Endothelial cell of umbilical vein (primary cell): ENCODE results near the gene GMNC. TPM values are rescaled to one million over a fixed set of nuclear protein-coding genes. Genes with fewer than 3 reads are reported as not detected.

Experiments
- BruUV-seq: library from RNA; stranded (reverse); fragments of 400-500 nt; replicated peaks from 2 replicates; lab custom pipeline; 2021; lab: Mats Ljungman, UMichigan
- CTCF ChIA-PET: fragments of 300-600, 350-600 bp; sonication (Branson Sonifier 250); formaldehyde crosslinking; loops from one replicate; lab custom pipeline; 2021; ENCODE audit warnings: antibody characterized with exemption, inconsistent platforms; lab: Charles Lee
- POLR2A ChIA-PET: fragments of 300-600, 350-600 bp; sonication (Branson Sonifier 250); formaldehyde crosslinking; loops from one replicate; lab custom pipeline; 2021; ENCODE audit warnings: antibody characterized with exemption, inconsistent platforms; lab: Charles Lee
- DNase-seq: peaks from one replicate; pipeline ENCODE4 v3.0.0-alpha.2; 2011; ENCODE audit warnings: low read depth, low spot score
- FAIRE-seq: peaks from 2 replicates; lab custom pipeline; 2011; peaks lifted over from hg19 to GRCh38; lab: Jason Lieb, UNC
- H2AFZ ChIP-seq: 2 replicates; pipeline ENCODE4 v1.6.0; 2012; ENCODE audit warnings: low read depth, low read length, control low read depth, inconsistent platforms
- H3K27ac ChIP-seq: 2 replicates; pipeline ENCODE4 v1.5.1; 2011; ENCODE audit warnings: low read depth, mild to moderate bottlenecking, control low read depth, low read length, moderate library complexity; ENCODE audit not compliant: insufficient read depth
- H3K27me3 ChIP-seq, 2 experiments: 2 replicates each; pipeline versions ENCODE4 v1.6.0 to v1.6.1; 2011; ENCODE audit warnings: low read length in 2 of 2, mixed read lengths in 1 of 2; ENCODE audit not compliant: control insufficient read depth in 2 of 2, insufficient read depth in 2 of 2
- H3K36me3 ChIP-seq, 2 experiments: 2 replicates in 1 of 2; 3 replicates in 1 of 2; pipeline ENCODE4 v1.5.1; 2011; ENCODE audit warnings: low read length in 2 of 2, mild to moderate bottlenecking in 1 of 2, moderate library complexity in 1 of 2; ENCODE audit not compliant: control insufficient read depth in 2 of 2, insufficient read depth in 2 of 2; ENCODE audit errors: extremely low read depth in 1 of 2
- H3K4me1 ChIP-seq: 3 replicates; pipeline ENCODE4 v1.5.1; 2011; ENCODE audit warnings: mild to moderate bottlenecking, low read length; ENCODE audit not compliant: control insufficient read depth, insufficient read depth; ENCODE audit errors: extremely low read depth
- H3K4me2 ChIP-seq: 2 replicates; pipeline ENCODE4 v1.6.1; 2011; ENCODE audit warnings: low read length, control low read depth, mixed read lengths; ENCODE audit not compliant: insufficient read depth
- H3K4me3 ChIP-seq, 3 experiments: fragments of 200-600 bp in 1 of 3; sonication (generic), shearing (Covaris generic) in 1 of 3; replicated peaks in 1 of 3; 2 replicates each; pipeline ENCODE4 v1.5.1; 2011 to 2016; ENCODE audit warnings: control low read depth in 3 of 3, low read length in 3 of 3, mild to moderate bottlenecking in 2 of 3, inconsistent platforms in 1 of 3, low read depth in 1 of 3, moderate library complexity in 1 of 3; ENCODE audit not compliant: insufficient read depth in 1 of 3
- H3K79me2 ChIP-seq: 2 replicates; pipeline ENCODE4 v1.6.0; 2012; ENCODE audit warnings: low read length, inconsistent platforms; ENCODE audit not compliant: control insufficient read depth, insufficient read depth
- H3K9ac ChIP-seq: replicated peaks from 2 replicates; pipeline ENCODE3; 2011; ENCODE audit warnings: low read length, control low read depth; ENCODE audit not compliant: insufficient read depth; ENCODE audit errors: extremely low read depth
- H3K9me1 ChIP-seq: replicated peaks from 3 replicates; pipeline ENCODE4 v1.6.0; 2011; ENCODE audit warnings: mild to moderate bottlenecking, low read length; ENCODE audit not compliant: control insufficient read depth, insufficient read depth; ENCODE audit errors: extremely low read depth
- H3K9me3 ChIP-seq: replicated peaks from 2 replicates; pipeline ENCODE4 v1.5.1; 2012; ENCODE audit warnings: low read length, inconsistent platforms; ENCODE audit not compliant: control insufficient read depth, insufficient read depth
- H4K20me1 ChIP-seq: replicated peaks from 2 replicates; pipeline ENCODE3; 2011; ENCODE audit warnings: mild to moderate bottlenecking, low read length; ENCODE audit not compliant: control insufficient read depth, insufficient read depth; ENCODE audit errors: extremely low read depth
- CTCF ChIP-seq, 2 donors: IDR thresholded peaks; 1 replicate in 1 of 2; 2 replicates in 1 of 2; pipeline ENCODE4 v1.5.1; 2011; ENCODE audit warnings: low read length in 2 of 2, mild to moderate bottlenecking in 2 of 2, moderate library complexity in 2 of 2, control low read depth in 1 of 2, inconsistent platforms in 1 of 2, low read depth in 1 of 2; ENCODE audit not compliant: insufficient read depth in 1 of 2; ENCODE audit errors: extremely low read depth in 1 of 2
- EZH2 ChIP-seq: IDR thresholded peaks from 2 replicates; pipeline ENCODE4 v1.6.1; 2012; ENCODE audit warnings: borderline replicate concordance, low read depth, mild to moderate bottlenecking, moderate library complexity, low read length, inconsistent platforms; ENCODE audit not compliant: severe bottlenecking
- FOS ChIP-seq: IDR thresholded peaks from 2 replicates; pipeline ENCODE4 v1.6.1; 2011; ENCODE audit warnings: mild to moderate bottlenecking, low read length, moderate library complexity, borderline replicate concordance; ENCODE audit not compliant: insufficient read depth
- GATA2 ChIP-seq: IDR thresholded peaks from 2 replicates; pipeline ENCODE4 v1.7.0; 2011; ENCODE audit warnings: low read depth, mild to moderate bottlenecking, moderate library complexity, mixed read lengths, low read length; ENCODE audit not compliant: insufficient read length, insufficient read depth
- JUN ChIP-seq: IDR thresholded peaks from 2 replicates; pipeline ENCODE4 v1.6.1; 2011; ENCODE audit warnings: borderline replicate concordance, low read depth; ENCODE audit not compliant: insufficient read length, insufficient read depth
- MYC ChIP-seq: IDR thresholded peaks from one replicate; pipeline ENCODE4 v1.6.1; 2011; ENCODE audit warnings: mild to moderate bottlenecking, low read depth, low read length
- POLR2A ChIP-seq: IDR thresholded peaks from 2 replicates; pipeline ENCODE4 v1.6.1; 2012; ENCODE audit warnings: low read depth, mild to moderate bottlenecking, control low read depth, low read length
- POLR2AphosphoS5 ChIP-seq: IDR thresholded peaks from 2 replicates; pipeline ENCODE4 v1.6.1; 2012; ENCODE audit warnings: low read depth, mild to moderate bottlenecking, control low read depth, low read length, moderate library complexity; ENCODE audit not compliant: insufficient read depth
- dilution Hi-C: fragments of 300-500 bp; cut with MboI; formaldehyde crosslinking; loops from one replicate; pipeline ENCODE4 v1.15.0; 2019; ENCODE audit warnings: low sequenced_read_pairs; ENCODE audit not compliant: extremely low pct_ligation_motif_present
- intact Hi-C: fragments of 100-400 bp; cut with micrococcal nuclease; formaldehyde crosslinking; loops from one replicate; pipeline ENCODE4 v1.10.0; 2022
- polyA plus RNA-seq, 4 experiments: library from polyadenylated mRNA; depleted of rRNA in 3 of 4; stranded (reverse) in 3 of 4; unstranded in 1 of 4; fragments of >200 nt; gene quantifications; 2 replicates each; pipeline versions ENCODE4 v1.2.1 to v1.2.3, GENCODE V29; 2011 to 2012; ENCODE audit warnings: missing spikeins in 1 of 4
- total RNA-seq: library from RNA; stranded (reverse); gene quantifications from 2 replicates; pipeline ENCODE4 v1.2.3, GENCODE V29; 2021
- TF ChIP-seq, protein P1 (sequence below): IDR thresholded peaks from 2 replicates; pipeline ENCODE4 v1.6.1; 2011; ENCODE audit not compliant: insufficient read depth, insufficient read length

Gene GMNC
- total and polyA plus RNA-seq, 2 donors (not counting 3 experiments of a cell fraction or from before 2014, with no cell fraction given), result not detected

DNA sequence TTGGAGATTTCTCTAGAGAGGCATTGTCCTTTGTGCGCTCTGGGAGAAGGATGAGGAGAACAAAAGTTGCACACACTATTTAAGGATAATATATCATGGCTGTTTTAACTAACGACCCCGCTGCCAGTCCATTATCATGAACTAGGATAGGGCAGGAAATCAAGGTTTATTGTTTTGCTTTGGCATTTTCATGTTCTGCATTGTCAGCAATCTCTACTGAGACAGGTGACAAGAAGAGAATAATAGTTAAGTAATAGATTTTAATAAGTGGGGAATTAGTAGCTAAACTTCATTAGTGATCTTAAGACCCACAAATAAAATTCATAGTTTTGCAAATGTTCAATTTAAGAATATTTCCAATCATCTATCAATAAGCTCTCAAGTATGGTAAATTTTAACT is 20.6 kb upstream of the GMNC start:
- TF ChIP-seq GATA2, result no peak
- TF ChIP-seq POLR2A, result no peak
- no peak for TF ChIP-seq POLR2AphosphoS5
- TF ChIP-seq FOS, result no peak
- no peak for TF ChIP-seq CTCF (IDR thresholded peaks at IDR 0.05; ENCODE audit: extremely low read depth in 1 of 2, insufficient read depth in 1 of 2, low read depth in 1 of 2, low read length in 2 of 2)
- no peak for TF ChIP-seq JUN
- TF ChIP-seq EZH2, result no peak
- TF ChIP-seq MYC, result no peak
- TF ChIP-seq, protein P1, sequence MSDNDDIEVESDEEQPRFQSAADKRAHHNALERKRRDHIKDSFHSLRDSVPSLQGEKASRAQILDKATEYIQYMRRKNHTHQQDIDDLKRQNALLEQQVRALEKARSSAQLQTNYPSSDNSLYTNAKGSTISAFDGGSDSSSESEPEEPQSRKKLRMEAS, result no peak
- CTCF ChIA-PET, result interaction anchor here (1.0 to 5.3 kb wide), 13 partner anchors 9 to 1565 kb away, joined by 3 to 120 read pairs (median 8); no protein-coding TSS in a partner anchor
- no peak overlapping the region for H3K27ac ChIP-seq
- dilution Hi-C loops, result no loop called here
- no peaks in the 10 kb centered on the region for H4K20me1 ChIP-seq
- H2AFZ ChIP-seq, result no peak overlapping the region
- no TSS peak for BruUV-seq
- POLR2A ChIA-PET, result no interaction called here
- H3K4me3 ChIP-seq, result no peak overlapping the region
- H3K36me3 ChIP-seq, result no peaks in the 10 kb centered on the region
- intact Hi-C loops, result loop anchor here (10.0 kb wide), 1 partner anchor 502 kb away; no protein-coding TSS in a partner anchor
- no peak overlapping the region for H3K4me2 ChIP-seq
- no peaks in the 10 kb centered on the region for H3K79me2 ChIP-seq
- FAIRE-seq, result no peak
- no peaks in the 10 kb centered on the region for H3K4me1 ChIP-seq
- H3K9me1 ChIP-seq, result no peaks in the 10 kb centered on the region
- no peaks in the 10 kb centered on the region for H3K9me3 ChIP-seq
- no peak overlapping the region for H3K9ac ChIP-seq
- no peaks in the 10 kb centered on the region for H3K27me3 ChIP-seq
- DNase-seq, result no peak
